Tibial nerve (tissue), 4 donors: ENCODE data around the gene CADPS2. TPM values are rescaled to one million over a fixed set of nuclear protein-coding genes. Genes with fewer than 3 reads are reported as not detected.

Experiments
- DNase-seq, 2 donors: peaks; one replicate each; pipeline ENCODE4 v3.0.0-alpha.2; 2019; ENCODE audit warnings: low spot score in 2 of 2
- H3K27ac ChIP-seq, 4 donors: fragments of 200-600 bp; sonication (generic) in 3 of 4; one replicate each; pipeline ENCODE4 v1.5.1; 2017 to 2019; ENCODE audit warnings: mild to moderate bottlenecking in 1 of 4
- H3K27me3 ChIP-seq, 2 donors: fragments of 200-600 bp; sonication (generic) in 1 of 2; one replicate each; pipeline versions ENCODE4 v1.5.1 to v1.6.0; 2017 to 2019
- H3K36me3 ChIP-seq, 3 donors: fragments of 200-600 bp; sonication (generic); one replicate each; pipeline ENCODE4 v1.5.1; 2018 to 2019
- H3K4me1 ChIP-seq, 4 donors: fragments of 200-600 bp; sonication (generic) in 3 of 4; one replicate each; pipeline ENCODE4 v1.5.1; 2017 to 2019
- H3K4me3 ChIP-seq, 4 donors: fragments of 200-600 bp; sonication (generic) in 3 of 4; one replicate each; pipeline ENCODE4 v1.5.1; 2017 to 2019; ENCODE audit warnings: mild to moderate bottlenecking in 1 of 4, moderate library complexity in 1 of 4
- H3K9me3 ChIP-seq, 4 donors: fragments of 200-600 bp; sonication (generic) in 3 of 4; one replicate each; pipeline ENCODE4 v1.5.1; 2017 to 2019
- CTCF ChIP-seq, 5 experiments: fragments of 200-600 bp in 3 of 5; fragments of 450-650 bp in 2 of 5; sonication (generic) in 3 of 5; IDR thresholded peaks; one replicate each; pipeline ENCODE4 v1.5.1; 2016 to 2019; ENCODE audit warnings: antibody characterized with exemption in 5 of 5, mild to moderate bottlenecking in 3 of 5, moderate library complexity in 2 of 5
- EP300 ChIP-seq, 2 donors: sonication (generic); formaldehyde crosslinking; IDR thresholded peaks; one replicate each; pipeline ENCODE4 v1.6.1; 2017; ENCODE audit warnings: antibody characterized with exemption in 2 of 2, mild to moderate bottlenecking in 1 of 2
- POLR2A ChIP-seq, 2 donors: fragments of 450-650 bp; IDR thresholded peaks; one replicate each; pipeline ENCODE4 v1.6.1; 2017; ENCODE audit warnings: antibody characterized with exemption in 2 of 2, mild to moderate bottlenecking in 2 of 2, moderate library complexity in 2 of 2
- WGBS, 2 donors: methylation state at CpG; one replicate each; pipeline ENCODE4 v1.1.5; 2018; 5-methylcytosine and 5-hydroxymethylcytosine counted together
- total RNA-seq, 4 donors: library from RNA; depleted of rRNA; stranded (reverse); fragments of >200 nt; gene quantifications; one replicate each; pipeline ENCODE4 v1.1.0, GENCODE V29; 2016

Gene CADPS2
- total RNA-seq, 4 donors from 2014 or later = 20.3 to 44.4 (median 27.1) TPM

- WGBS, 2 donors = 56 to 57% methylated on average over 3 of the region's 3 CpGs
- no peak overlapping the region for H3K27ac ChIP-seq
- H3K4me3 ChIP-seq = no peak overlapping the region
- DNase-seq = no peak
- H3K9me3 ChIP-seq = no peaks in the 10 kb centered on the region
- H3K27me3 ChIP-seq = no peaks in the 10 kb centered on the region
- no peak for TF ChIP-seq EP300 (IDR thresholded peaks at IDR 0.05)
- no peak for TF ChIP-seq POLR2A (IDR thresholded peaks at IDR 0.05)
- TF ChIP-seq CTCF (IDR thresholded peaks at IDR 0.05) = no peak
- no peaks in the 10 kb centered on the region for H3K36me3 ChIP-seq
- H3K4me1 ChIP-seq = no peaks in the 10 kb centered on the region
These were observed 523.8 kb downstream of the CADPS2 start for GRCh38 chr7:122362473-122362872.

- Histone ChIP-seq H3K4me3 (no peak overlapping the region), H3K36me3 (no peaks in the 10 kb centered on the region), H3K9me3 (no peaks in the 10 kb centered on the region), H3K4me1 (no peaks in the 10 kb centered on the region), H3K27me3 (no peaks in the 10 kb centered on the region), H3K27ac (no peak overlapping the region)
- 73 to 76% methylated on average over 2 of the region's 2 CpGs for WGBS, 2 donors
- TF ChIP-seq EP300 (IDR thresholded peaks at IDR 0.05) (no peak), CTCF (IDR thresholded peaks at IDR 0.05) (no peak), POLR2A (IDR thresholded peaks at IDR 0.05) (no peak)
- no peak for DNase-seq
These were observed 531.6 kb downstream of the CADPS2 start for GRCh38 chr7:122354656-122355055.

- H3K9me3 ChIP-seq = no peaks in the 10 kb centered on the region
- no peaks in the 10 kb centered on the region for H3K27me3 ChIP-seq
- no peak for DNase-seq
- no peak overlapping the region for H3K4me3 ChIP-seq
- H3K4me1 ChIP-seq = no peaks in the 10 kb centered on the region
- WGBS, 2 donors = 45% methylated on average over 3 of the region's 3 CpGs
- H3K27ac ChIP-seq = no peak overlapping the region
- no peaks in the 10 kb centered on the region for H3K36me3 ChIP-seq
- TF ChIP-seq EP300 (IDR thresholded peaks at IDR 0.05) (no peak), POLR2A (IDR thresholded peaks at IDR 0.05) (no peak), CTCF (IDR thresholded peaks at IDR 0.05) (no peak)
These were observed 533.8 kb downstream of the CADPS2 start for GRCh38 chr7:122352454-122352853.

- Histone ChIP-seq H3K27ac (no peak overlapping the region), H3K4me3 (no peak overlapping the region), H3K9me3 (no peaks in the 10 kb centered on the region), H3K4me1 (no peaks in the 10 kb centered on the region), H3K27me3 (no peaks in the 10 kb centered on the region), H3K36me3 (no peaks in the 10 kb centered on the region)
- DNase-seq = no peak
- TF ChIP-seq EP300 (IDR thresholded peaks at IDR 0.05) (no peak), POLR2A (IDR thresholded peaks at IDR 0.05) (no peak), CTCF (IDR thresholded peaks at IDR 0.05) (no peak)
- 83 to 86% methylated on average over 3 of the region's 3 CpGs for WGBS, 2 donors
These were observed 535.6 kb downstream of the CADPS2 start for GRCh38 chr7:122350701-122351100.

- 72 to 74% methylated on average over 1 of the region's 1 CpG for WGBS, 2 donors
- Histone ChIP-seq H3K9me3 (no peaks in the 10 kb centered on the region), H3K4me3 (no peak overlapping the region), H3K27me3 (no peaks in the 10 kb centered on the region), H3K4me1 (no peaks in the 10 kb centered on the region), H3K36me3 (no peaks in the 10 kb centered on the region), H3K27ac (no peak overlapping the region)
- no peak for DNase-seq
- TF ChIP-seq CTCF (IDR thresholded peaks at IDR 0.05) (no peak), POLR2A (IDR thresholded peaks at IDR 0.05) (no peak), EP300 (IDR thresholded peaks at IDR 0.05) (no peak)
These were observed 542.0 kb downstream of the CADPS2 start for GRCh38 chr7:122344303-122344620.
